ENCODE results near the gene TAB2. TPM values are rescaled to one million over a fixed set of nuclear protein-coding genes. Genes with fewer than 3 reads are reported as not detected.

TAB2 gene
- total and polyA plus RNA-seq, 2 of the 8 experiments (the other 6 are each of a cell fraction or from before 2014, with no cell fraction given) = 40.4 to 63.0 TPM

DNA sequence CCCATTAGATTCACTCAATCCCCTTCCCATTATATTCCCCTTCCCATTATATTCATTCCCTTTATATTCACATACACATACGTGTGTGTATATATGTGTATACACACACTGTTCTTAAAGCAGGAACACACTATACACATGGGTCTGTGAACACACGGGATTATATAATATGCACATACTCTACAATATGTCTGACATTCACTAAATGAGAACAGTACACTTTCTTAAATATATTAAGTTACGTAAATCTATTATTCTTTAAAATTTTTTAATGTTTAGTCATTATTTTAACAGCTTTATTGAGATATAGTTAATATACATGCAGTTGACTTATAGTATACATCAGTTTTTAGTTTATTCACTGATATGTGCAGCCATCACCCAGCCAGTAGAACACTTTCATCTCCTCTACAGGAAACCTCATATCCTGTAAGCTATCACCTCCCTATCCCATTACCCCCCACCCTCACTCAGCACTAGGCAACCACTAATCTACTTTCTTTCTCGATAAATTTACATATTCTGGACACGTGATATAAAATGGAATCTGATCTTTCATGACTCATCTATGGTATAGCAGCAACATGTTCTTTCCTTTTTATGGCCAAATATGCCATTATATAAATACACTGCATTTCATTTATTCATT, 68.6 kb downstream of the TAB2 start (continued):
- TF ChIP-seq, protein P1, sequence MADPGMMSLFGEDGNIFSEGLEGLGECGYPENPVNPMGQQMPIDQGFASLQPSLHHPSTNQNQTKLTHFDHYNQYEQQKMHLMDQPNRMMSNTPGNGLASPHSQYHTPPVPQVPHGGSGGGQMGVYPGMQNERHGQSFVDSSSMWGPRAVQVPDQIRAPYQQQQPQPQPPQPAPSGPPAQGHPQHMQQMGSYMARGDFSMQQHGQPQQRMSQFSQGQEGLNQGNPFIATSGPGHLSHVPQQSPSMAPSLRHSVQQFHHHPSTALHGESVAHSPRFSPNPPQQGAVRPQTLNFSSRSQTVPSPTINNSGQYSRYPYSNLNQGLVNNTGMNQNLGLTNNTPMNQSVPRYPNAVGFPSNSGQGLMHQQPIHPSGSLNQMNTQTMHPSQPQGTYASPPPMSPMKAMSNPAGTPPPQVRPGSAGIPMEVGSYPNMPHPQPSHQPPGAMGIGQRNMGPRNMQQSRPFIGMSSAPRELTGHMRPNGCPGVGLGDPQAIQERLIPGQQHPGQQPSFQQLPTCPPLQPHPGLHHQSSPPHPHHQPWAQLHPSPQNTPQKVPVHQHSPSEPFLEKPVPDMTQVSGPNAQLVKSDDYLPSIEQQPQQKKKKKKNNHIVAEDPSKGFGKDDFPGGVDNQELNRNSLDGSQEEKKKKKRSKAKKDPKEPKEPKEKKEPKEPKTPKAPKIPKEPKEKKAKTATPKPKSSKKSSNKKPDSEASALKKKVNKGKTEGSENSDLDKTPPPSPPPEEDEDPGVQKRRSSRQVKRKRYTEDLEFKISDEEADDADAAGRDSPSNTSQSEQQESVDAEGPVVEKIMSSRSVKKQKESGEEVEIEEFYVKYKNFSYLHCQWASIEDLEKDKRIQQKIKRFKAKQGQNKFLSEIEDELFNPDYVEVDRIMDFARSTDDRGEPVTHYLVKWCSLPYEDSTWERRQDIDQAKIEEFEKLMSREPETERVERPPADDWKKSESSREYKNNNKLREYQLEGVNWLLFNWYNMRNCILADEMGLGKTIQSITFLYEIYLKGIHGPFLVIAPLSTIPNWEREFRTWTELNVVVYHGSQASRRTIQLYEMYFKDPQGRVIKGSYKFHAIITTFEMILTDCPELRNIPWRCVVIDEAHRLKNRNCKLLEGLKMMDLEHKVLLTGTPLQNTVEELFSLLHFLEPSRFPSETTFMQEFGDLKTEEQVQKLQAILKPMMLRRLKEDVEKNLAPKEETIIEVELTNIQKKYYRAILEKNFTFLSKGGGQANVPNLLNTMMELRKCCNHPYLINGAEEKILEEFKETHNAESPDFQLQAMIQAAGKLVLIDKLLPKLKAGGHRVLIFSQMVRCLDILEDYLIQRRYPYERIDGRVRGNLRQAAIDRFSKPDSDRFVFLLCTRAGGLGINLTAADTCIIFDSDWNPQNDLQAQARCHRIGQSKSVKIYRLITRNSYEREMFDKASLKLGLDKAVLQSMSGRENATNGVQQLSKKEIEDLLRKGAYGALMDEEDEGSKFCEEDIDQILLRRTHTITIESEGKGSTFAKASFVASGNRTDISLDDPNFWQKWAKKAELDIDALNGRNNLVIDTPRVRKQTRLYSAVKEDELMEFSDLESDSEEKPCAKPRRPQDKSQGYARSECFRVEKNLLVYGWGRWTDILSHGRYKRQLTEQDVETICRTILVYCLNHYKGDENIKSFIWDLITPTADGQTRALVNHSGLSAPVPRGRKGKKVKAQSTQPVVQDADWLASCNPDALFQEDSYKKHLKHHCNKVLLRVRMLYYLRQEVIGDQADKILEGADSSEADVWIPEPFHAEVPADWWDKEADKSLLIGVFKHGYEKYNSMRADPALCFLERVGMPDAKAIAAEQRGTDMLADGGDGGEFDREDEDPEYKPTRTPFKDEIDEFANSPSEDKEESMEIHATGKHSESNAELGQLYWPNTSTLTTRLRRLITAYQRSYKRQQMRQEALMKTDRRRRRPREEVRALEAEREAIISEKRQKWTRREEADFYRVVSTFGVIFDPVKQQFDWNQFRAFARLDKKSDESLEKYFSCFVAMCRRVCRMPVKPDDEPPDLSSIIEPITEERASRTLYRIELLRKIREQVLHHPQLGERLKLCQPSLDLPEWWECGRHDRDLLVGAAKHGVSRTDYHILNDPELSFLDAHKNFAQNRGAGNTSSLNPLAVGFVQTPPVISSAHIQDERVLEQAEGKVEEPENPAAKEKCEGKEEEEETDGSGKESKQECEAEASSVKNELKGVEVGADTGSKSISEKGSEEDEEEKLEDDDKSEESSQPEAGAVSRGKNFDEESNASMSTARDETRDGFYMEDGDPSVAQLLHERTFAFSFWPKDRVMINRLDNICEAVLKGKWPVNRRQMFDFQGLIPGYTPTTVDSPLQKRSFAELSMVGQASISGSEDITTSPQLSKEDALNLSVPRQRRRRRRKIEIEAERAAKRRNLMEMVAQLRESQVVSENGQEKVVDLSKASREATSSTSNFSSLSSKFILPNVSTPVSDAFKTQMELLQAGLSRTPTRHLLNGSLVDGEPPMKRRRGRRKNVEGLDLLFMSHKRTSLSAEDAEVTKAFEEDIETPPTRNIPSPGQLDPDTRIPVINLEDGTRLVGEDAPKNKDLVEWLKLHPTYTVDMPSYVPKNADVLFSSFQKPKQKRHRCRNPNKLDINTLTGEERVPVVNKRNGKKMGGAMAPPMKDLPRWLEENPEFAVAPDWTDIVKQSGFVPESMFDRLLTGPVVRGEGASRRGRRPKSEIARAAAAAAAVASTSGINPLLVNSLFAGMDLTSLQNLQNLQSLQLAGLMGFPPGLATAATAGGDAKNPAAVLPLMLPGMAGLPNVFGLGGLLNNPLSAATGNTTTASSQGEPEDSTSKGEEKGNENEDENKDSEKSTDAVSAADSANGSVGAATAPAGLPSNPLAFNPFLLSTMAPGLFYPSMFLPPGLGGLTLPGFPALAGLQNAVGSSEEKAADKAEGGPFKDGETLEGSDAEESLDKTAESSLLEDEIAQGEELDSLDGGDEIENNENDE (IDR thresholded peaks at IDR 0.05; ENCODE audit: insufficient replicate concordance, low read length) = no peak
- TF ChIP-seq RXRA (IDR thresholded peaks at IDR 0.05; ENCODE audit: insufficient read depth, low read depth, low read length) (no peak), EP300 (IDR thresholded peaks at IDR 0.05; ENCODE audit: borderline replicate concordance in 1 of 2, low read depth in 2 of 2, low read length in 2 of 2) (no peak), ATF3 (IDR thresholded peaks at IDR 0.05; ENCODE audit: insufficient read depth, low read depth, low read length) (no peak), TEAD4 (IDR thresholded peaks at IDR 0.05; ENCODE audit: low read depth, low read length) (no peak)
